K562 treated with DMSO at 1 percent for 48 hours (cell line): Measurements from ENCODE around the gene FAM72A. TPM values are rescaled to one million over a fixed set of nuclear protein-coding genes. Genes with fewer than 3 reads are reported as not detected.

Source experiments
- total RNA-seq: library from RNA; unstranded; fragments of 300-600 nt; gene quantifications from 2 replicates; pipeline ENCODE4 v1.2.3, GENCODE V29; 2022; ENCODE audit warnings: low replicate concordance; ENCODE audit errors: extremely low read depth

The FAM72A gene
- not detected in 2 replicates for total RNA-seq

DNA sequence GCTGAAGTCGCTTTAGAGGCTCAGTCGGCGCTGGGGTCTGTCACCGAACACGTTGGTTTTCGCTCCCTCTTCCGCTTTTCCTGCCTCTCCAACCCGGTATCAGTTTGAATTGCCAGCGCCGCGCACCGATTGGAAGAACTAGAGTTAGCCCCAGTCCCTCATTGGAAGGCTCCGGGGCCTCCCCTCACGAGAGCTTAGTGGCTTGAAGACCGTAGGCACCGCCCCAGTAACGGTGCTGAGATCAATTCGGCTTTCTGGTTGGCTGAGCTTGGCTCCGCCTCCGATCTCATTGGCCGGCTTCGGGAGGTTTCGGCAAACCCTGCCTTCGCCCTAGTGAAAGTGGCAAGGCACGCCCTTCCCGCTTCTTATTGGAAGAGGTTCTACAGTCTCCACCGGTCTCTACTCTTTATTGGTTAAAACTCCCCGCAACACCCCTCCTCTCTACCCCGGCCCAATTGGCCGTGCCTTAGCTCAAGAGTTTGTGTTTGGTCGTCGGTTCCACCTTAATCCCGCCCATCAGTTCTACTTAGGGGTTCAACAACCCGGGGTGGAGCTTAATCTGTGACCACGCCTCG, at the start of gene FAM72A:
FAM72A (minus strand) TSS at position 51 of the 575 bp plus-strand sequence. CDS start 814 bp downstream, outside the sequence.

DNA sequence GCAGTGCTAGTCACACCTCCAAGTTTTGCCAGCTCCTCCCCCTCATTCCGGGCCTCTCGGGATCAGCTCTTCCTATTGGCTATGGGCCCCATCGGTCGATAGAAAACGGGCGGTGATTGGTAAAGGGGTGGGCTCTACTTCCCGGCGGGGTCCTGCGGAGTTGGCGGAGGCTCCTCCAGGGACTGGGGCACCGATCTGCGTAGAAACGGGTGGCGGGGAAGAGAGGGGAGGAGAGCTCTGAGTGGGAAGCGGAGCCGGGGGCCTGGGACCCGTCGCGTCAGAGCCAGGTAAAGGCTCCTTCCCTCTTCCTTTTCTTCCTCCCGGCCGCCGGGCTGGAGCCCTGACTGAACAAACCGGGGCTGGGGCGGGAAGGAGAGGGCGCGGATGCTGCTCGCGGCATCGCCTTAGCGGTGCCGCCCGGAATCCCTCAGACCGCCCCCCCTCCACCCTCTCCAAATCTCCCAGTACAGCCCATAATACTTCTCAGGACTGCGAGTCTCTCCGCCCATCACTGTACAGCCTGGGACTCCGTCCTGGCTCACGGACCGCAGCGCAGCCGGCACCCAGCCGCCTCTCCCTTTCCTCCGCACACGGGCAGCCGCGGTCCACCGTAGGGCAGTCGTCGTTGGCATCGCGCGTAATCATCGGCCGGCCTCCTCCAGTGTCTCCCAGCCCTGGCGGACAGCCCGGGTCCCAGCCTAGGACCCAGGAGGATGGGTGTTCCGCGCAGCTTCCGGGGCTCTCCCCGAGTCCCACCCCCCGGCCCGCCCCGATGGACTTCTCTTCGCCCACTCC, 922 bp upstream of the FAM72A start, which contains the start of gene SRGAP2:
SRGAP2 (plus strand) TSS at position 178 of the 795 bp plus-strand sequence. CDS start 2,430 bp downstream, outside the sequence.

Other genes starting within 250 kb of the FAM72A start
- gene RAB7B, start 199.4 kb downstream of the FAM72A start, total RNA-seq: not detected in 2 replicates
- not detected in 2 replicates for gene CTSE, start 178.9 kb downstream of the FAM72A start, total RNA-seq
- not detected in 2 replicates for gene RHEX, start 149.7 kb downstream of the FAM72A start, total RNA-seq
- not detected in 2 replicates for gene AVPR1B, start 85.5 kb downstream of the FAM72A start, total RNA-seq
- gene SRGAP2, start 702 bp upstream of the FAM72A start, total RNA-seq: not detected in 2 replicates